ENCODE results near the gene EYA3. TPM values are rescaled to one million over a fixed set of nuclear protein-coding genes. Genes with fewer than 3 reads are reported as not detected.
"Not testable (repeated sequence)": the region's sequence is repeated elsewhere in the genome, so short reads cannot be mapped to it uniquely, and the experiment has no call there.

The EYA3 gene
- total RNA-seq, 3 donors from 2014 or later (not counting 1 experiment from before 2014, with no cell fraction given), result 17.7 to 25.2 (median 19.1) TPM

GRCh38 chr1:28002600-28002999 lies 85.8 kb downstream of the EYA3 start:
- DNase-seq (no peak), ATAC-seq (no peak)
- Mint-ChIP-seq H3K9me3 (no peaks in the 10 kb centered on the region), H3K27ac (no peak overlapping the region), H3K27me3 (ENCODE audit: low read depth in 2 of 2) (no peaks in the 10 kb centered on the region), H3K36me3 (peaks cover 20% of the 10 kb centered on the region), H3K4me1 (no peaks in the 10 kb centered on the region), H3K4me3 (no peak overlapping the region)
- Histone ChIP-seq H3K4me3 (ENCODE audit: low read length) (no peak overlapping the region), H3K27ac (ENCODE audit: low read length) (no peak overlapping the region), H3K4me1 (ENCODE audit: control insufficient read depth, insufficient read depth, low read length) (no peaks in the 10 kb centered on the region), H3K36me3 (ENCODE audit: control insufficient read depth, insufficient read depth, low read length) (peaks cover 50% of the 10 kb centered on the region), H3K27me3 (ENCODE audit: control insufficient read depth, insufficient read depth, low read length) (no peaks in the 10 kb centered on the region), H3K9me3 (ENCODE audit: control insufficient read depth, insufficient read depth, low read length) (no peaks in the 10 kb centered on the region)
- intact Hi-C loops (cut with micrococcal nuclease), result no loop called here
- 98% methylated on average over 10 of the region's 10 CpGs for WGBS (ENCODE audit: insufficient coverage)
- no peak for TF ChIP-seq CTCF (IDR thresholded peaks at IDR 0.05)

- no peak for DNase-seq
- no peaks in the 10 kb centered on the region for H3K27me3 Mint-ChIP-seq (ENCODE audit: low read depth in 2 of 2)
- Histone ChIP-seq H3K27me3 (ENCODE audit: control insufficient read depth, insufficient read depth, low read length) (no peaks in the 10 kb centered on the region), H3K4me3 (ENCODE audit: low read length) (no peak overlapping the region), H3K36me3 (ENCODE audit: control insufficient read depth, insufficient read depth, low read length) (peaks cover 51% of the 10 kb centered on the region), H3K4me1 (ENCODE audit: control insufficient read depth, insufficient read depth, low read length) (no peaks in the 10 kb centered on the region), H3K27ac (ENCODE audit: low read length) (no peak overlapping the region), H3K9me3 (ENCODE audit: control insufficient read depth, insufficient read depth, low read length) (no peaks in the 10 kb centered on the region)
- no peak overlapping the region for H3K4me3 Mint-ChIP-seq
- no peaks in the 10 kb centered on the region for H3K4me1 Mint-ChIP-seq
- no peak for ATAC-seq
- no peaks in the 10 kb centered on the region for H3K9me3 Mint-ChIP-seq
- peaks cover 23% of the 10 kb centered on the region for H3K36me3 Mint-ChIP-seq
- H3K27ac Mint-ChIP-seq, result no peak overlapping the region
- 100% methylated on average over 1 of the region's 1 CpG for WGBS (ENCODE audit: insufficient coverage)
- intact Hi-C loops (cut with micrococcal nuclease), result no loop called here
- no peak for TF ChIP-seq CTCF (IDR thresholded peaks at IDR 0.05)
Measured at GRCh38 chr1:27999055-27999454, 89.4 kb downstream of the EYA3 start.

- not testable (repeated sequence) for ATAC-seq
- H3K27ac Mint-ChIP-seq, result peak overlapping the region; percentile 88 to 96
Measured at GRCh38 chr1:27994526-27994925, 93.9 kb downstream of the EYA3 start.

GRCh38 chr1:27994060-27994459 lies 94.3 kb downstream of the EYA3 start:
- WGBS (ENCODE audit: insufficient coverage), result 85% methylated on average over 1 of the region's 1 CpG
- no peaks in the 10 kb centered on the region for H3K27me3 ChIP-seq (ENCODE audit: control insufficient read depth, insufficient read depth, low read length)
- peaks cover 45% of the 10 kb centered on the region for H3K36me3 ChIP-seq (ENCODE audit: control insufficient read depth, insufficient read depth, low read length)
- H3K4me1 Mint-ChIP-seq, result peaks cover 37 to 42% of the 10 kb centered on the region in 2 donors
- peaks cover 13% of the 10 kb centered on the region for H3K36me3 Mint-ChIP-seq
- DNase-seq (no peak), ATAC-seq (no peak)
- peak overlapping the region; percentile 81 for H3K27ac ChIP-seq (ENCODE audit: low read length)
- no peaks in the 10 kb centered on the region for H3K9me3 ChIP-seq (ENCODE audit: control insufficient read depth, insufficient read depth, low read length)
- no peaks in the 10 kb centered on the region for H3K27me3 Mint-ChIP-seq (ENCODE audit: low read depth in 2 of 2)
- H3K4me3 Mint-ChIP-seq, result no peak overlapping the region
- H3K4me3 ChIP-seq (ENCODE audit: low read length), result no peak overlapping the region
- H3K4me1 ChIP-seq (ENCODE audit: control insufficient read depth, insufficient read depth, low read length), result peaks cover 21% of the 10 kb centered on the region
- no peak for TF ChIP-seq CTCF (IDR thresholded peaks at IDR 0.05)
- intact Hi-C loops (cut with micrococcal nuclease), result loop anchor here (5.0 kb wide), 2 partner anchors 122 to 203 kb away; partner anchors contain the start of gene THEMIS2
- H3K27ac Mint-ChIP-seq, result peak overlapping the region; percentile 88 to 96
- H3K9me3 Mint-ChIP-seq, result peaks cover 0 to 2% of the 10 kb centered on the region in 2 donors

More at GRCh38 chr1:27994526-27994925, 93.9 kb downstream of the EYA3 start:
- H3K4me3 Mint-ChIP-seq; H3K27ac ChIP-seq (ENCODE audit: low read length); H3K27me3 Mint-ChIP-seq (ENCODE audit: low read depth in 2 of 2); DNase-seq; H3K4me3 ChIP-seq (ENCODE audit: low read length); H3K27me3 ChIP-seq (ENCODE audit: control insufficient read depth, insufficient read depth, low read length); H3K9me3 Mint-ChIP-seq; H3K9me3 ChIP-seq (ENCODE audit: control insufficient read depth, insufficient read depth, low read length): not testable (repeated sequence)
- 96% methylated on average over 6 of the region's 6 CpGs for WGBS (ENCODE audit: insufficient coverage)
- intact Hi-C loops (cut with micrococcal nuclease), result loop anchor here (5.0 kb wide), 2 partner anchors 122 to 203 kb away; partner anchors contain the start of gene THEMIS2
- Mint-ChIP-seq H3K4me1 (peaks cover 37% of the 10 kb centered on the region in 2 donors), H3K36me3 (peaks cover 17% of the 10 kb centered on the region)
- H3K4me1 ChIP-seq (ENCODE audit: control insufficient read depth, insufficient read depth, low read length), result peaks cover 21% of the 10 kb centered on the region
- H3K36me3 ChIP-seq (ENCODE audit: control insufficient read depth, insufficient read depth, low read length), result peaks cover 44% of the 10 kb centered on the region

Data from natural killer cell (primary cell).